ENCODE data around the gene CA10. TPM values are rescaled to one million over a fixed set of nuclear protein-coding genes. Genes with fewer than 3 reads are reported as not detected.

CA10 gene
- total and polyA plus RNA-seq, 2 of the 4 experiments (the other 2 are of a cell fraction), result not detected

- Histone ChIP-seq H2AK9ac (replicated peaks; ENCODE audit: low read depth, low read length, poor library complexity) (no peak overlapping the region), H3K23ac (ENCODE audit: low read depth, low read length) (no peak overlapping the region), H3K4me1 (ENCODE audit: control insufficient read depth, insufficient read depth, low read length) (no peaks in the 10 kb centered on the region), H2BK120ac (ENCODE audit: low read depth, low read length) (no peak overlapping the region), H4K20me1 (ENCODE audit: insufficient read depth, low read length) (no peaks in the 10 kb centered on the region), H3K4me3 (ENCODE audit: insufficient read depth, low read depth, low read length) (no peak overlapping the region), H3K14ac (replicated peaks; ENCODE audit: low read depth, low read length) (no peak overlapping the region), H4K5ac (ENCODE audit: low read depth, low read length) (no peak overlapping the region), H3K9me3 (ENCODE audit: control insufficient read depth, insufficient read depth, low read length) (peaks cover 8% of the 10 kb centered on the region), H2BK15ac (ENCODE audit: low read depth, low read length) (no peak overlapping the region), H2BK20ac (ENCODE audit: low read depth, low read length) (no peak overlapping the region), H4K91ac (ENCODE audit: insufficient read depth, low read depth, low read length) (no peak overlapping the region), H3K27ac (ENCODE audit: insufficient read depth, low read length) (no peak overlapping the region), H3K4ac (ENCODE audit: low read depth, low read length) (no peak overlapping the region), H3K56ac (ENCODE audit: extremely low read depth, insufficient read depth, low read length) (no peak overlapping the region), H3K36me3 (ENCODE audit: control insufficient read depth, insufficient read depth, low read length) (no peaks in the 10 kb centered on the region), H2AK5ac (ENCODE audit: low read depth, low read length) (no peak overlapping the region), H3K4me2 (ENCODE audit: low read depth, low read length) (no peak overlapping the region), H2AFZ (replicated peaks; ENCODE audit: low read length, poor library complexity) (no peak overlapping the region), H3K18ac (ENCODE audit: low read depth, low read length) (no peak overlapping the region), H4K8ac (ENCODE audit: low read depth in 2 of 2, low read length in 2 of 2) (no peak overlapping the region), H3K27me3 (ENCODE audit: control insufficient read depth, insufficient read depth, low read length) (no peaks in the 10 kb centered on the region), H3K9ac (ENCODE audit: low read depth, low read length) (no peak overlapping the region), H3K9me1 (ENCODE audit: insufficient read depth, low read length) (no peaks in the 10 kb centered on the region), H2BK5ac (ENCODE audit: low read depth, low read length, poor library complexity, severe bottlenecking) (no peak overlapping the region), H3K79me1 (ENCODE audit: low read depth in 1 of 2, low read length in 2 of 2) (no peaks in the 10 kb centered on the region)
- dilution Hi-C loops (cut with HindIII; ENCODE audit: low sequenced_read_pairs, unreplicated experiment) (no loop called here), intact Hi-C loops (cut with micrococcal nuclease) (no loop called here), in situ Hi-C loops (cut with MboI; ENCODE audit: low sequenced_read_pairs) (no loop called here)
- TF ChIP-seq POLR2A (IDR thresholded peaks at IDR 0.05; ENCODE audit: low read depth, low read length), result no peak
- TF ChIP-seq, protein P1, sequence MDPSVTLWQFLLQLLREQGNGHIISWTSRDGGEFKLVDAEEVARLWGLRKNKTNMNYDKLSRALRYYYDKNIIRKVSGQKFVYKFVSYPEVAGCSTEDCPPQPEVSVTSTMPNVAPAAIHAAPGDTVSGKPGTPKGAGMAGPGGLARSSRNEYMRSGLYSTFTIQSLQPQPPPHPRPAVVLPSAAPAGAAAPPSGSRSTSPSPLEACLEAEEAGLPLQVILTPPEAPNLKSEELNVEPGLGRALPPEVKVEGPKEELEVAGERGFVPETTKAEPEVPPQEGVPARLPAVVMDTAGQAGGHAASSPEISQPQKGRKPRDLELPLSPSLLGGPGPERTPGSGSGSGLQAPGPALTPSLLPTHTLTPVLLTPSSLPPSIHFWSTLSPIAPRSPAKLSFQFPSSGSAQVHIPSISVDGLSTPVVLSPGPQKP (IDR thresholded peaks at IDR 0.05; ENCODE audit: borderline replicate concordance, low read depth, low read length), result no peak
- no peak for TF ChIP-seq RCOR1 (IDR thresholded peaks at IDR 0.05; ENCODE audit: insufficient replicate concordance, low read length)
- TF ChIP-seq RFX5 (IDR thresholded peaks at IDR 0.05; ENCODE audit: low read depth, low read length), result no peak
- TF ChIP-seq CHD1 (IDR thresholded peaks at IDR 0.05; ENCODE audit: low read depth, low read length), result no peak
- no peak for TF ChIP-seq SMC3 (IDR thresholded peaks at IDR 0.05; ENCODE audit: low read depth, low read length)
- TF ChIP-seq BHLHE40 (IDR thresholded peaks at IDR 0.05; ENCODE audit: low read depth, low read length), result no peak
- TF ChIP-seq CTCF (conservative IDR thresholded peaks at IDR 0.05; ENCODE audit: low read depth, low read length), result no peak
- TF ChIP-seq MAFK (IDR thresholded peaks at IDR 0.05; ENCODE audit: low read depth, low read length), result no peak
- no peak for TF ChIP-seq MXI1 (IDR thresholded peaks at IDR 0.05; ENCODE audit: borderline replicate concordance, low read depth, low read length)
- POLR2A ChIA-PET (ENCODE audit: unreplicated experiment), result no interaction called here
- BruUV-seq (replicated peaks), result no TSS peak
- DNase-seq (no peak), ATAC-seq (ENCODE audit: low read depth) (no peak)
- no CpG with 5 or more reads among the region's 3 CpGs for WGBS, 2 experiments (ENCODE audit: extremely low coverage in 2 of 2, insufficient read length in 1 of 2)
- CTCF ChIA-PET, result no interaction called here
These were observed 545.8 kb downstream of the CA10 start for GRCh38 chr17:51612692-51613091.
